ENCODE measurements around the gene ZNF77. TPM values are rescaled to one million over a fixed set of nuclear protein-coding genes. Genes with fewer than 3 reads are reported as not detected.

ZNF77 gene
- total and polyA plus RNA-seq, 2 donors from 2014 or later = 2.4 to 5.1 TPM

DNA sequence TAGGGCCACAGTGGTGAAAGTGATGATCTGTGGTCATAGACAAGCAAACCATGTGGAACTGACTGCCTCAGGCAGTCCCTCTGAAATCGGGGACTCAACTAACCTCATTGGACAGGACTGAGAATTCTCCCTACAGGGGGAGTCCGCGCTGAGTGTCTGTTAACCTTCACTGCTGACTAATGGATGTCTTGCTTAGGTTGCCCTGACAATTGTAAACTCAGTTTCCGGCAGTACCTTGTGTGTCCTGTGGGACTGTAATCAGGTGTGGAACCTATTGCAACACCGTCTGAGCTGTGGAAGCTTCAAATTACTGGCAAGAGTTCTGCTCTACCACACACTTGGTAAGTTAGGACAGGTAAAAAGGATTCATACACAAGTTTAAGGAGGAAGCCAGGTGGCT is 21.8 kb downstream of the ZNF77 start:
- FAIRE-seq (no peak), DNase-seq (peak in 1 of 5 donors; percentile 24)
- Histone ChIP-seq H3K27me3 (ENCODE audit: control insufficient read depth, insufficient read depth, low read length) (no peaks in the 10 kb centered on the region), H3K9ac (ENCODE audit: low read length in 3 of 3) (no peak overlapping the region), H3K4me3 (ENCODE audit: low read length in 3 of 3) (no peak overlapping the region), H3K27ac (ENCODE audit: low read depth in 2 of 2, low read length in 2 of 2) (no peak overlapping the region), H3K9me3 (ENCODE audit: control insufficient read depth in 2 of 3, insufficient read depth in 1 of 3, low read length in 3 of 3) (peaks cover 0 to 3% (median under 1%) of the 10 kb centered on the region in 3 donors), H3K4me1 (ENCODE audit: control insufficient read depth in 2 of 3, insufficient read depth in 2 of 3, low read depth in 1 of 3, low read length in 3 of 3) (peaks cover 0 to 10% (median 0%) of the 10 kb centered on the region in 3 donors), H3K36me3 (ENCODE audit: control insufficient read depth in 2 of 3, insufficient read depth in 3 of 3, low read length in 3 of 3) (peaks cover 1 to 6% (median 2%) of the 10 kb centered on the region in 3 donors)
- intact Hi-C loops (cut with DNase I) = no loop called here
- TF ChIP-seq CTCF (IDR thresholded peaks at IDR 0.05; ENCODE audit: borderline replicate concordance, extremely low read depth, insufficient read depth) = no peak

- peak overlapping the region in 2 of 3 donors; percentile 3 to 4 for H3K4me3 ChIP-seq (ENCODE audit: low read length in 3 of 3)
- DNase-seq = no peak
- intact Hi-C loops (cut with DNase I) = no loop called here
- peaks cover 1 to 17% (median 7%) of the 10 kb centered on the region in 3 donors for H3K9me3 ChIP-seq (ENCODE audit: control insufficient read depth in 2 of 3, insufficient read depth in 1 of 3, low read length in 3 of 3)
- no peak overlapping the region for H3K9ac ChIP-seq (ENCODE audit: low read length in 3 of 3)
- H3K36me3 ChIP-seq (ENCODE audit: control insufficient read depth in 2 of 3, insufficient read depth in 3 of 3, low read length in 3 of 3) = peaks cover 12 to 20% (median 18%) of the 10 kb centered on the region in 3 donors
- no peak for TF ChIP-seq CTCF (IDR thresholded peaks at IDR 0.05; ENCODE audit: borderline replicate concordance, extremely low read depth, insufficient read depth)
- no peaks in the 10 kb centered on the region for H3K27me3 ChIP-seq (ENCODE audit: control insufficient read depth, insufficient read depth, low read length)
- no peak for FAIRE-seq
- no peak overlapping the region for H3K27ac ChIP-seq (ENCODE audit: low read depth in 2 of 2, low read length in 2 of 2)
- no peaks in the 10 kb centered on the region for H3K4me1 ChIP-seq (ENCODE audit: control insufficient read depth in 2 of 3, insufficient read depth in 2 of 3, low read depth in 1 of 3, low read length in 3 of 3)
Observed at GRCh38 chr19:2917275-2918184, 27.2 kb downstream of the ZNF77 start.

DNA sequence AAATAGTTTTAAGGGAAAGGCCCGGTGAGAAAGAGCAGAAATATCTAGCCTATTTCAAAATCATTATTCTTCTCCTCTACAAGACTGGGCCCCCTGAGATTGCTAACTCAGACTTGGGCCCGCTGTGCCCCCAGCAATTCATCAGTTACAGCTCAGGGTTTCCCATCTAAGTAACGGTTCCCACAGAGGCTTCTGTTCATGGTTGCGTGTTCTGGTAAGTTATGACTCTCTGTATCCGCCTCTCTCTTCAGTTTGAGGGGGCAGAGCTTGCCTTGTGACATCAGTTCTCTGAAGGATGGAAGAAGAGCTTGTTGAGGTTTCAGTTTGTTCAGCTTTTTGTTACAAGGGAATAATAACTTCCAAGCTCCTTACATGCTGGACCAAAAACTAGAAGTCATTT is 32.5 kb downstream of the ZNF77 start:
- Histone ChIP-seq H3K4me1 (ENCODE audit: control insufficient read depth in 2 of 3, insufficient read depth in 2 of 3, low read depth in 1 of 3, low read length in 3 of 3) (no peaks in the 10 kb centered on the region), H3K9me3 (ENCODE audit: control insufficient read depth in 2 of 3, insufficient read depth in 1 of 3, low read length in 3 of 3) (peaks cover 0 to 7% (median 4%) of the 10 kb centered on the region in 3 donors), H3K9ac (ENCODE audit: low read length in 3 of 3) (no peak overlapping the region), H3K36me3 (ENCODE audit: control insufficient read depth in 2 of 3, insufficient read depth in 3 of 3, low read length in 3 of 3) (peaks cover 4 to 10% (median 7%) of the 10 kb centered on the region in 3 donors), H3K27ac (ENCODE audit: low read depth in 2 of 2, low read length in 2 of 2) (no peak overlapping the region), H3K4me3 (ENCODE audit: low read length in 3 of 3) (no peak overlapping the region), H3K27me3 (ENCODE audit: control insufficient read depth, insufficient read depth, low read length) (no peaks in the 10 kb centered on the region)
- intact Hi-C loops (cut with DNase I) = no loop called here
- no peak for TF ChIP-seq CTCF (IDR thresholded peaks at IDR 0.05; ENCODE audit: borderline replicate concordance, extremely low read depth, insufficient read depth)
- FAIRE-seq (no peak), DNase-seq (no peak)
